Left lung (tissue), 10 donors: ENCODE measurements around the gene CARD8. TPM values are rescaled to one million over a fixed set of nuclear protein-coding genes. Genes with fewer than 3 reads are reported as not detected.
A peak's percentile ranks its signal among the peaks of the same experiment; 100 is the strongest.
"Not testable (repeated sequence)": the region's sequence is repeated elsewhere in the genome, so short reads cannot be mapped to it uniquely, and the experiment has no call there.

Experiments
- ATAC-seq: fragments of 200-7000 bp; cut with Tn5 transposase; one replicate; pipeline ENCODE4 v1.9.1; 2020; ENCODE audit warnings: moderate library complexity
- DNase-seq, 4 donors: peaks; one replicate each; pipeline ENCODE4 v3.0.0-alpha.2; 2013 to 2020
- H3K27ac ChIP-seq, 2 donors: fragments of 200-600 bp; sonication (generic) in 1 of 2; one replicate each; pipeline versions ENCODE4 v1.5.0 to v1.8.0; 2020 to 2021
- H3K27me3 ChIP-seq, 2 donors: fragments of 200-600 bp; sonication (generic) in 1 of 2; one replicate each; pipeline versions ENCODE4 v1.5.0 to v1.8.0; 2020 to 2021
- H3K36me3 ChIP-seq, 2 donors: fragments of 200-600 bp; sonication (generic) in 1 of 2; one replicate each; pipeline versions ENCODE4 v1.5.0 to v1.8.0; 2020 to 2021
- H3K4me1 ChIP-seq, 2 donors: fragments of 200-600 bp; one replicate each; pipeline ENCODE4 v1.8.0; 2021
- H3K4me3 ChIP-seq, 2 donors: fragments of 200-600 bp; sonication (generic) in 1 of 2; one replicate each; pipeline versions ENCODE4 v1.5.0 to v1.8.0; 2020 to 2021; ENCODE audit warnings: mild to moderate bottlenecking in 1 of 2
- H3K9me3 ChIP-seq, 2 donors: fragments of 200-600 bp; sonication (generic) in 1 of 2; one replicate each; pipeline versions ENCODE4 v1.5.0 to v1.8.0; 2020 to 2021
- intact Hi-C, 2 donors: fragments of 100-400 bp; cut with DNase I; formaldehyde crosslinking; loops; one replicate each; pipeline versions ENCODE4 v1.11.2 to v1.14.2; 2022
- polyA plus RNA-seq, 6 donors: library from polyadenylated mRNA; unstranded; fragments of 120-200 nt; gene quantifications; one replicate each; pipeline ENCODE4 v1.2.1, GENCODE V29; 2013; ENCODE audit not compliant: insufficient read length in 6 of 6
- total RNA-seq, 2 donors: library from RNA; stranded (reverse); fragmentation: NEBNext Ultra II Directional; extraction: Animal tissue kit (Norgen Biotek cat#: 25700); gene quantifications; one replicate each; pipeline ENCODE4 v1.2.1, GENCODE V29; 2021
- TF ChIP-seq, protein P1 (sequence below), 2 donors: fragments of 200-600 bp; sonication (generic) in 1 of 2; IDR thresholded peaks; one replicate each; pipeline versions ENCODE4 v1.5.0 to v1.8.0; 2021; ENCODE audit warnings: antibody characterized with exemption in 2 of 2
- donor health status: DM: no; HTN: yes; CAD: no.
- donor health status: DM: no; HTN: no; CAD: no.

CARD8 gene
- total and polyA plus RNA-seq, 8 donors = 51.3 to 92.3 (median 83.0) TPM

DNA sequence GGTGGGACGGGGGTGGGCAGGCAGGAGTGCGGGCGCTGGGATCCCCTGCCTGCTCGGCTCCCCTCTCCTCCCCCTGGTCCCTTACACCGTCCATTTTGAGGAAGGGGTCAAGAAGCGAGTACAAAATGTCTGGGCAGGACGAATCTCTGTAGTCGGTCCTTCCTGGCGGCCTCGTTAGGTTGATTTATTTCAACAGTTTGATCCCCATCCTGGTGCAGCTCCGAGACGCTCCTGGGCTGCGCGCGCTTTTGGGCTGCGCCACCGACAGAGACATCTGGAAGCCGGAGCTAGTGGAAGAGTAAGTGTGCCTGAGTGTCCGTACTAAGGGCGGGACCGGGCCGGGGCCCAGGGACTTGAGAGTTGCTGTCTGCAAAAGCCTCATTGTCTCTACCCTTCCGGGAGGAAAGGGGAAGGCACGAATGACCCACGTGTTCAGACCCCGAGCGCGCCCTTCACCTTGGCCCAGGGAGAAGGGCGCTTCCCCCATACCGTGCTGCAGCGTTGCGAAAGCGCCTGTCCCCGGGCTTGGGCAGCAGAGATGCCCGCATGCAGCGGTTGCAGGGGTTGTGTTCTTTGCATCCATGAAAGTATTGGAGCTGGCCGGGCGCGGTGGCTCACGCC, 15.9 kb upstream of the CARD8 start:
- Histone ChIP-seq H3K36me3 (no peaks in the 10 kb centered on the region), H3K4me1 (peaks cover 0 to 23% of the 10 kb centered on the region in 2 donors), H3K27ac (peak overlapping the region; percentile 53 to 58), H3K4me3 (peak overlapping the region; percentile 43 to 54), H3K27me3 (peaks cover 0 to 6% of the 10 kb centered on the region in 2 donors), H3K9me3 (no peaks in the 10 kb centered on the region)
- intact Hi-C loops = no loop called here
- peak; percentile 47 to 81 (median 60) for DNase-seq
- peak; percentile 58 for ATAC-seq
- TF ChIP-seq, protein P1, sequence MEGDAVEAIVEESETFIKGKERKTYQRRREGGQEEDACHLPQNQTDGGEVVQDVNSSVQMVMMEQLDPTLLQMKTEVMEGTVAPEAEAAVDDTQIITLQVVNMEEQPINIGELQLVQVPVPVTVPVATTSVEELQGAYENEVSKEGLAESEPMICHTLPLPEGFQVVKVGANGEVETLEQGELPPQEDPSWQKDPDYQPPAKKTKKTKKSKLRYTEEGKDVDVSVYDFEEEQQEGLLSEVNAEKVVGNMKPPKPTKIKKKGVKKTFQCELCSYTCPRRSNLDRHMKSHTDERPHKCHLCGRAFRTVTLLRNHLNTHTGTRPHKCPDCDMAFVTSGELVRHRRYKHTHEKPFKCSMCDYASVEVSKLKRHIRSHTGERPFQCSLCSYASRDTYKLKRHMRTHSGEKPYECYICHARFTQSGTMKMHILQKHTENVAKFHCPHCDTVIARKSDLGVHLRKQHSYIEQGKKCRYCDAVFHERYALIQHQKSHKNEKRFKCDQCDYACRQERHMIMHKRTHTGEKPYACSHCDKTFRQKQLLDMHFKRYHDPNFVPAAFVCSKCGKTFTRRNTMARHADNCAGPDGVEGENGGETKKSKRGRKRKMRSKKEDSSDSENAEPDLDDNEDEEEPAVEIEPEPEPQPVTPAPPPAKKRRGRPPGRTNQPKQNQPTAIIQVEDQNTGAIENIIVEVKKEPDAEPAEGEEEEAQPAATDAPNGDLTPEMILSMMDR (IDR thresholded peaks at IDR 0.05) = no peak

- H3K27ac ChIP-seq, H3K4me3 ChIP-seq, H3K36me3 ChIP-seq, intact Hi-C loops, ATAC-seq, H3K9me3 ChIP-seq, DNase-seq: not testable (repeated sequence)
- peaks cover 0 to 20% of the 10 kb centered on the region in 2 donors for H3K27me3 ChIP-seq
- peaks cover 0 to 23% of the 10 kb centered on the region in 2 donors for H3K4me1 ChIP-seq
Observed at GRCh38 chr19:48269617-48270026, 13.9 kb upstream of the CARD8 start.

DNA sequence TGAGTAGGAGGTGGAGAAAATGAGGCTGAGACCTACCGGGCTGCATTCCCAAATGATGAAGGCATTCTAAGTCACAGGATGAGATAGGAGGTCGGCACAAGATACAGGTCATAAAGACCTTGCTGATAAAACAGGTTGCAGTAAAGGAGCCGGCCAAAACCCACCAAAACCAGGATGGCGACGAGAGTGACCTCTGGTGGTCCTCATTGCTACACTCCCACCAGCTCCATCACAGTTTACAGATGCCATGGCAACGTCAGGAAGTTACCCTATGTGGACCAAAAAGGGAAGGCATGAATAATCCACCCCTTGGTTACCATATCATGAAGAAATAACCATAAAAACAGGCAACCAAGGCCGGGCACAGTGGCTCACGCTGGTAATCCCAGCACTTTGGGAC, 9.6 kb upstream of the CARD8 start:
- DNase-seq, H3K9me3 ChIP-seq, ATAC-seq, H3K27ac ChIP-seq, H3K4me3 ChIP-seq, H3K36me3 ChIP-seq, H3K4me1 ChIP-seq, intact Hi-C loops: not testable (repeated sequence)
- H3K27me3 ChIP-seq = peaks cover 0 to 18% of the 10 kb centered on the region in 2 donors

- Histone ChIP-seq H3K4me1 (peaks cover 0 to 30% of the 10 kb centered on the region in 2 donors), H3K4me3 (peak overlapping the region in 1 of 2 donors; percentile 53), H3K27me3 (peaks cover 0 to 12% of the 10 kb centered on the region in 2 donors), H3K27ac (peak overlapping the region; percentile 74 to 89)
- intact Hi-C loops, ATAC-seq, H3K9me3 ChIP-seq, DNase-seq, H3K36me3 ChIP-seq: not testable (repeated sequence)
Observed at GRCh38 chr19:48260359-48260714, 4.6 kb upstream of the CARD8 start.

GRCh38 chr19:48258992-48259391, 3.3 kb upstream of the CARD8 start:
- DNase-seq, H3K27me3 ChIP-seq, intact Hi-C loops, ATAC-seq, H3K9me3 ChIP-seq, H3K4me3 ChIP-seq, H3K36me3 ChIP-seq: not testable (repeated sequence)
- peaks cover 10 to 43% of the 10 kb centered on the region in 2 donors for H3K4me1 ChIP-seq
- peak overlapping the region in 1 of 2 donors; percentile 89 for H3K27ac ChIP-seq

DNA sequence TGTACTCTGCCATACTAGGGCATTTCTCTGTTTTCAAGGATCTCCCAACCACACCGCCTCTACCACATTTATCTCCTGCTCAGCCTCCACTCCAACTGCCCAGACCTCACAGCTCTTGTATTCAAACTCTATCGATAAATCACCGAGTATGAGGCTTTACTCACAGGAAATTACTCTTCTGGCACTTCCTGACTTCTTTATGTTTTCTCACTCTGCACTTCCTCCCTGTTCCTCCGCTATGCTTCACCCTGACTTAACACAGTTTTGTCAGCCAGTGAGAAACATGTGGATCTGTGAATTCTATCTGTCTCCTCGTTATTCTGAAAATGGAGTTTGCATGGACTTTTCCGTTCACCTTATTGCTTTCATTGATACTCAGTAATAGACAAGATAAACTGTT, 2.6 kb upstream of the CARD8 start:
- ATAC-seq (no peak), DNase-seq (no peak)
- no peak overlapping the region for H3K4me3 ChIP-seq
- peak overlapping the region; percentile 58 to 70 for H3K27ac ChIP-seq
- H3K4me1 ChIP-seq = peaks cover 15 to 49% of the 10 kb centered on the region in 2 donors
- TF ChIP-seq, protein P1 (IDR thresholded peaks at IDR 0.05) = no peak
- intact Hi-C loops = no loop called here
- no peaks in the 10 kb centered on the region for H3K27me3 ChIP-seq
- H3K36me3 ChIP-seq = no peaks in the 10 kb centered on the region
- H3K9me3 ChIP-seq = no peaks in the 10 kb centered on the region

- ATAC-seq = no peak
- Histone ChIP-seq H3K4me1 (peaks cover 15 to 71% of the 10 kb centered on the region in 2 donors), H3K9me3 (no peaks in the 10 kb centered on the region), H3K36me3 (no peaks in the 10 kb centered on the region), H3K4me3 (peak overlapping the region; percentile 53 to 55), H3K27ac (peak overlapping the region in 1 of 2 donors; percentile 98), H3K27me3 (no peaks in the 10 kb centered on the region)
- TF ChIP-seq, protein P1 (IDR thresholded peaks at IDR 0.05) = no peak
- DNase-seq = no peak
- intact Hi-C loops = no loop called here
Observed at GRCh38 chr19:48254529-48254970, 1.2 kb downstream of the CARD8 start.
